Tibial artery (tissue), 4 donors: ENCODE data around the gene HACD4.

Source experiments
- DNase-seq, 2 donors: peaks; one replicate each; pipeline ENCODE4 v3.0.0-alpha.2; 2019
- H3K27ac ChIP-seq, 2 donors: fragments of 200-600 bp; sonication (generic) in 1 of 2; 1 replicate in 1 of 2; 2 replicates in 1 of 2; pipeline ENCODE4 v1.5.1; 2018 to 2019; ENCODE audit warnings: mild to moderate bottlenecking in 1 of 2
- H3K27me3 ChIP-seq, 2 donors: fragments of 200-600 bp; sonication (generic) in 1 of 2; one replicate each; pipeline versions ENCODE4 v1.5.1 to v1.6.0; 2016 to 2019
- H3K36me3 ChIP-seq, 3 donors: fragments of 200-600 bp; sonication (generic) in 2 of 3; one replicate each; pipeline ENCODE4 v1.5.1; 2016 to 2019; ENCODE audit warnings: mild to moderate bottlenecking in 2 of 3
- H3K4me1 ChIP-seq, 4 donors: fragments of 200-600 bp; sonication (generic) in 2 of 4; 1 replicate in 3 of 4; 2 replicates in 1 of 4; pipeline ENCODE4 v1.5.1; 2016 to 2019
- H3K4me3 ChIP-seq, 2 donors: fragments of 200-600 bp; sonication (generic) in 1 of 2; 1 replicate in 1 of 2; 2 replicates in 1 of 2; pipeline ENCODE4 v1.5.1; 2018 to 2019; ENCODE audit warnings: mild to moderate bottlenecking in 2 of 2
- H3K9me3 ChIP-seq, 3 donors: fragments of 200-600 bp; sonication (generic) in 1 of 3; one replicate each; pipeline ENCODE4 v1.5.1; 2016 to 2019
- CTCF ChIP-seq, 2 experiments: fragments of 200-600 bp in 1 of 2; fragments of 450-650 bp in 1 of 2; IDR thresholded peaks; one replicate each; pipeline ENCODE4 v1.5.1; 2017 to 2019; ENCODE audit warnings: antibody characterized with exemption in 2 of 2, mild to moderate bottlenecking in 1 of 2, moderate library complexity in 1 of 2
- intact Hi-C: fragments of 100-400 bp; cut with DNase I; formaldehyde crosslinking; loops from one replicate; pipeline ENCODE4 v1.15.0; 2023; ENCODE audit warnings: low total_unique reads

The HACD4 gene

GRCh38 chr9:21029661-21030060 is 1.8 kb downstream of the HACD4 start:
- DNase-seq, result no peak
- H3K27me3 ChIP-seq, result no peaks in the 10 kb centered on the region
- H3K4me1 ChIP-seq, result peaks cover 0 to 17% (median 2%) of the 10 kb centered on the region in 4 donors
- H3K4me3 ChIP-seq, result no peak overlapping the region
- no peaks in the 10 kb centered on the region for H3K36me3 ChIP-seq
- H3K9me3 ChIP-seq, result no peaks in the 10 kb centered on the region
- intact Hi-C loops, result no loop called here
- peak overlapping the region in 1 of 2 donors; percentile 84 for H3K27ac ChIP-seq
- no peak for TF ChIP-seq CTCF (IDR thresholded peaks at IDR 0.05)

- peak overlapping the region in 1 of 2 donors; percentile 5 for H3K27ac ChIP-seq
- no peaks in the 10 kb centered on the region for H3K36me3 ChIP-seq
- peaks cover 0 to 17% (median 2%) of the 10 kb centered on the region in 4 donors for H3K4me1 ChIP-seq
- intact Hi-C loops, result no loop called here
- DNase-seq, result no peak
- no peaks in the 10 kb centered on the region for H3K9me3 ChIP-seq
- no peaks in the 10 kb centered on the region for H3K27me3 ChIP-seq
- TF ChIP-seq CTCF (IDR thresholded peaks at IDR 0.05), result no peak
- H3K4me3 ChIP-seq, result no peak overlapping the region
Observed at GRCh38 chr9:21028466-21028865, 3.0 kb downstream of the HACD4 start.

- TF ChIP-seq CTCF (IDR thresholded peaks at IDR 0.05), result no peak
- H3K27me3 ChIP-seq, result no peaks in the 10 kb centered on the region
- H3K9me3 ChIP-seq, result no peaks in the 10 kb centered on the region
- intact Hi-C loops, result no loop called here
- no peak for DNase-seq
- H3K4me1 ChIP-seq, result peaks cover 0 to 17% (median 2%) of the 10 kb centered on the region in 4 donors
- H3K4me3 ChIP-seq, result no peak overlapping the region
- H3K36me3 ChIP-seq, result no peaks in the 10 kb centered on the region
- H3K27ac ChIP-seq, result no peak overlapping the region
Observed at GRCh38 chr9:21027295-21027694, 4.1 kb downstream of the HACD4 start.

- Histone ChIP-seq H3K27me3 (no peaks in the 10 kb centered on the region), H3K4me1 (peaks cover 0 to 10% (median 0%) of the 10 kb centered on the region in 4 donors), H3K36me3 (no peaks in the 10 kb centered on the region), H3K9me3 (no peaks in the 10 kb centered on the region), H3K27ac (no peak overlapping the region), H3K4me3 (no peak overlapping the region)
- TF ChIP-seq CTCF (IDR thresholded peaks at IDR 0.05), result no peak
- intact Hi-C loops, result no loop called here
- DNase-seq, result no peak
Observed at GRCh38 chr9:21023861-21024260, 7.6 kb downstream of the HACD4 start.

GRCh38 chr9:21018177-21018576 is 13.3 kb downstream of the HACD4 start:
- H3K9me3 ChIP-seq, result no peaks in the 10 kb centered on the region
- H3K4me1 ChIP-seq, result peaks cover 0 to 21% (median 9%) of the 10 kb centered on the region in 4 donors
- DNase-seq, result no peak
- no peak overlapping the region for H3K4me3 ChIP-seq
- intact Hi-C loops, result no loop called here
- H3K36me3 ChIP-seq, result peaks cover 0 to 6% (median 0%) of the 10 kb centered on the region in 3 donors
- no peak overlapping the region for H3K27ac ChIP-seq
- H3K27me3 ChIP-seq, result no peaks in the 10 kb centered on the region
- no peak for TF ChIP-seq CTCF (IDR thresholded peaks at IDR 0.05)
